ENCODE measurements around the gene BBS10.

BBS10 gene

DNA sequence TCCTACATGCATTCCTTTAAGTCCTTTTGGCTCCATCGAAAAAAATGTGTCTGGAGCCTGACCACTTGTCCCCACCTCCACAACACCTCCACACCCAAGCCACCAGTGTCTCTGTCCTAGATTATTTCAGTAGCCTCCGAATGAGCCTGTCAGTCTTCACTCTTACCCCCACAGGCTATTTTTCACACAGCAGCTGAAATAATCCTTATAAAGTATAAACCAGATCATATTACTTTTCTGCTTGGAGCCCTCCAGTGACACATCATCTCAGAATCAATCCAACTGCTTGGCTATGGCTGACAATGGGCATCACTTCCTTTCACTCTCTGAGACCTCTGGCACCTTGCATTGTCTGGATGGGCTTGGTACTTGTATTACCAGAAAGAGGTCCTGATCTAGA, 44.9 kb downstream of the BBS10 start:
- Histone ChIP-seq H3K36me3 (ENCODE audit: insufficient read depth, low read length) (no peaks in the 10 kb centered on the region), H3K9ac (ENCODE audit: low read depth, low read length, poor library complexity, severe bottlenecking) (no peak overlapping the region), H3F3A (ENCODE audit: low read depth) (no peaks in the 10 kb centered on the region), H3K9me3 (ENCODE audit: insufficient read depth, low read depth, low read length) (no peaks in the 10 kb centered on the region), H3K4me1 (ENCODE audit: insufficient read depth, low read length, poor library complexity, severe bottlenecking) (no peaks in the 10 kb centered on the region), H3K9me2 (replicated peaks; ENCODE audit: low read depth, low read length) (no peaks in the 10 kb centered on the region), H3K27me3 (ENCODE audit: insufficient read depth, low read length, poor library complexity, severe bottlenecking) (no peaks in the 10 kb centered on the region), H2AFZ (ENCODE audit: low read length) (no peak overlapping the region), H3K79me2 (ENCODE audit: insufficient read depth, low read length) (no peaks in the 10 kb centered on the region), H4K20me1 (ENCODE audit: insufficient read depth, low read length, poor library complexity, severe bottlenecking) (no peaks in the 10 kb centered on the region), H3K4me3 (ENCODE audit: low read length, poor library complexity, severe bottlenecking) (no peak overlapping the region), H3K4me2 (ENCODE audit: low read depth, low read length, poor library complexity, severe bottlenecking) (no peak overlapping the region)
- TF ChIP-seq CTCF (conservative IDR thresholded peaks at IDR 0.05; ENCODE audit: low read length) (no peak), EZH2phosphoT487 (IDR thresholded peaks at IDR 0.05; ENCODE audit: borderline replicate concordance) (no peak)

DNA sequence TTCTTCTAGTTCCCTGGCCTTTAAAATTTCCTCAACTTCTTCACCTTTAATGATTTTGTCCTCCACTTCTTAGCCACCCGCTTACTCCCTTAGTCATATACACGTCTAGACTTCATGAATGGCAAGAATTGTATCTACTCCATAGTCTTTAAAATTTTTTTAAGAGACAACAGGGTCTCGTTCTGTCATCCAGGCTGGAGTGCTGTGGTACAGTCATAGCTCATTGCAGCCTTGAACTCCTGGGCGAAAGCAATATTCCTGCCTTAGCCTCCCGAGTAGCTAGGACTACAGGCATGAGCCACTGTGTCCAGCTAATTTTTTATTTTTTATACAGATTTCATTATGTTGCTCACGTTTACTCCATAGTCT, 47.9 kb downstream of the BBS10 start:
- Histone ChIP-seq H3K4me2 (ENCODE audit: low read depth, low read length, poor library complexity, severe bottlenecking) (no peak overlapping the region), H3K36me3 (ENCODE audit: insufficient read depth, low read length) (no peaks in the 10 kb centered on the region), H3K27me3 (ENCODE audit: insufficient read depth, low read length, poor library complexity, severe bottlenecking) (no peaks in the 10 kb centered on the region), H4K20me1 (ENCODE audit: insufficient read depth, low read length, poor library complexity, severe bottlenecking) (no peaks in the 10 kb centered on the region), H2AFZ (ENCODE audit: low read length) (no peak overlapping the region), H3K9ac (ENCODE audit: low read depth, low read length, poor library complexity, severe bottlenecking) (no peak overlapping the region), H3K4me3 (ENCODE audit: low read length, poor library complexity, severe bottlenecking) (no peak overlapping the region), H3F3A (ENCODE audit: low read depth) (no peaks in the 10 kb centered on the region), H3K79me2 (ENCODE audit: insufficient read depth, low read length) (no peaks in the 10 kb centered on the region), H3K9me3 (ENCODE audit: insufficient read depth, low read depth, low read length) (no peaks in the 10 kb centered on the region), H3K4me1 (ENCODE audit: insufficient read depth, low read length, poor library complexity, severe bottlenecking) (no peaks in the 10 kb centered on the region), H3K9me2 (replicated peaks; ENCODE audit: low read depth, low read length) (no peaks in the 10 kb centered on the region)
- no peak for TF ChIP-seq CTCF (conservative IDR thresholded peaks at IDR 0.05; ENCODE audit: low read length)
- TF ChIP-seq EZH2phosphoT487 (IDR thresholded peaks at IDR 0.05; ENCODE audit: borderline replicate concordance), result no peak

GRCh38 chr12:76299536-76300296, 48.5 kb downstream of the BBS10 start:
- Histone ChIP-seq H3K9me3 (ENCODE audit: insufficient read depth, low read depth, low read length) (no peaks in the 10 kb centered on the region), H3K9ac (ENCODE audit: low read depth, low read length, poor library complexity, severe bottlenecking) (no peak overlapping the region), H3K79me2 (ENCODE audit: insufficient read depth, low read length) (no peaks in the 10 kb centered on the region), H3K4me2 (ENCODE audit: low read depth, low read length, poor library complexity, severe bottlenecking) (no peak overlapping the region), H3K4me3 (ENCODE audit: low read length, poor library complexity, severe bottlenecking) (no peak overlapping the region), H2AFZ (ENCODE audit: low read length) (no peak overlapping the region), H3K4me1 (ENCODE audit: insufficient read depth, low read length, poor library complexity, severe bottlenecking) (no peaks in the 10 kb centered on the region), H3F3A (ENCODE audit: low read depth) (no peaks in the 10 kb centered on the region), H4K20me1 (ENCODE audit: insufficient read depth, low read length, poor library complexity, severe bottlenecking) (no peaks in the 10 kb centered on the region), H3K36me3 (ENCODE audit: insufficient read depth, low read length) (no peaks in the 10 kb centered on the region), H3K27me3 (ENCODE audit: insufficient read depth, low read length, poor library complexity, severe bottlenecking) (no peaks in the 10 kb centered on the region), H3K9me2 (replicated peaks; ENCODE audit: low read depth, low read length) (no peaks in the 10 kb centered on the region)
- TF ChIP-seq CTCF (conservative IDR thresholded peaks at IDR 0.05; ENCODE audit: low read length), result no peak
- TF ChIP-seq EZH2phosphoT487 (IDR thresholded peaks at IDR 0.05; ENCODE audit: borderline replicate concordance), result no peak

Data from Loucy (cell line).